Measurements from ENCODE around the gene SLC38A11.
"Not testable (repeated sequence)": the region's sequence is repeated elsewhere in the genome, so short reads cannot be mapped to it uniquely, and the experiment has no call there.

Gene SLC38A11

DNA sequence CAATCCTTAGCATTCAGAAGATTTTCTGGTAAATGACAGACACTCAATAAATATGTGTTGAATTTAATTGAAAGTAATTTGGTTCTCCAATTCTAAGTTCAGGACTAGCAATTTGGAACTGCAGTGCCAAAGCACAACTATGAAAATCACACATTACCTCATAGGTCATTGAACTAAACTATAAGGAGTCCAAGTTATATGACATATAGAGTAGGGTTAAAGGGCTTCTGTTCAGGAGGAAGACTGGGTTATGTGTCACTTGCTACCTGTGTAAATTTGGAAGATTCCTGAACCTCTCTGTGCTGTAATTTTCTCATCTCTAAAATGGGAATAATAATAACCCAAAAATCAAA lies 85.9 kb downstream of the SLC38A11 start:
- DNase-seq (ENCODE audit: low spot score) = no peak
- TF ChIP-seq, protein P1, sequence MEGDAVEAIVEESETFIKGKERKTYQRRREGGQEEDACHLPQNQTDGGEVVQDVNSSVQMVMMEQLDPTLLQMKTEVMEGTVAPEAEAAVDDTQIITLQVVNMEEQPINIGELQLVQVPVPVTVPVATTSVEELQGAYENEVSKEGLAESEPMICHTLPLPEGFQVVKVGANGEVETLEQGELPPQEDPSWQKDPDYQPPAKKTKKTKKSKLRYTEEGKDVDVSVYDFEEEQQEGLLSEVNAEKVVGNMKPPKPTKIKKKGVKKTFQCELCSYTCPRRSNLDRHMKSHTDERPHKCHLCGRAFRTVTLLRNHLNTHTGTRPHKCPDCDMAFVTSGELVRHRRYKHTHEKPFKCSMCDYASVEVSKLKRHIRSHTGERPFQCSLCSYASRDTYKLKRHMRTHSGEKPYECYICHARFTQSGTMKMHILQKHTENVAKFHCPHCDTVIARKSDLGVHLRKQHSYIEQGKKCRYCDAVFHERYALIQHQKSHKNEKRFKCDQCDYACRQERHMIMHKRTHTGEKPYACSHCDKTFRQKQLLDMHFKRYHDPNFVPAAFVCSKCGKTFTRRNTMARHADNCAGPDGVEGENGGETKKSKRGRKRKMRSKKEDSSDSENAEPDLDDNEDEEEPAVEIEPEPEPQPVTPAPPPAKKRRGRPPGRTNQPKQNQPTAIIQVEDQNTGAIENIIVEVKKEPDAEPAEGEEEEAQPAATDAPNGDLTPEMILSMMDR (IDR thresholded peaks at IDR 0.05; ENCODE audit: extremely low read depth, insufficient read depth, missing control alignments) = no peak
- in situ Hi-C loops (cut with MboI; ENCODE audit: low pct_unique_long_range_greater_than_20kb, low sequenced_read_pairs, unreplicated experiment) = no loop called here

- in situ Hi-C loops (cut with MboI; ENCODE audit: low pct_unique_long_range_greater_than_20kb, low sequenced_read_pairs, unreplicated experiment) = no loop called here
- TF ChIP-seq, protein P1 (IDR thresholded peaks at IDR 0.05; ENCODE audit: extremely low read depth, insufficient read depth, missing control alignments) = no peak
- no peak for DNase-seq (ENCODE audit: low spot score)
These were observed 86.5 kb downstream of the SLC38A11 start for GRCh38 chr2:164868563-164869419.

DNA sequence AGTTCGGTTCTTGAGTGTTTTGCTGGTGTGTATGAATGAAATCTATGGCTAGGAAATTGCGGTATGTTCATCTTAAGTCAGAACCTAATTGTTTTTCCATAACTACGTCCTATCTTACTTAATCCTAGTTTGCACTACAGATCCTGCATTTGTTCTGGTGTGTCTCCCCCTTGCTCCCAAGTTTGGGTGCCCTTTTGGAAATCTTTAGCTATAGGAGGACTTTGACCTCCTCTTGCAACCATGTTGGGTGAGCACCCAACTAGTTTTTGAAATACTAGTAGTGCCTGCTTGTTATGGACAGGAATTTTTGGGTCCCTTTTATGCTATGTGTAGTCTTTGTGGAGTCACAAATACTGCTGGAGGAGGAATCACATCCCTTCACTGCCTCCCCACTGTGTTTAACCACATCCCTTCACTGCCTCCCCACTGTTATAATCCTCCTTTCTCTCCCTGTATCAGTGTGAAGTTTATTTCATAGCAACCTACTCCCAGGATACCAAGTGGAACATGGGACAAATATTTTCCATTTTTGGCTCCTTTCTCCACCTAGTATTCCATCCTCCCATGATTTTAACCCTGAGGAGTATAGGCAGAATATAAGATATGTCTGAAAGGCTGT lies 87.4 kb downstream of the SLC38A11 start:
- in situ Hi-C loops (cut with MboI; ENCODE audit: low pct_unique_long_range_greater_than_20kb, low sequenced_read_pairs, unreplicated experiment) = no loop called here
- TF ChIP-seq, protein P1 (IDR thresholded peaks at IDR 0.05; ENCODE audit: extremely low read depth, insufficient read depth, missing control alignments) = no peak
- DNase-seq (ENCODE audit: low spot score) = no peak

- in situ Hi-C loops (cut with MboI; ENCODE audit: low pct_unique_long_range_greater_than_20kb, low sequenced_read_pairs, unreplicated experiment); DNase-seq (ENCODE audit: low spot score): not testable (repeated sequence)
These were observed 88.9 kb downstream of the SLC38A11 start for GRCh38 chr2:164866381-164866780.

- DNase-seq (ENCODE audit: low spot score) = no peak
- TF ChIP-seq, protein P1 (IDR thresholded peaks at IDR 0.05; ENCODE audit: extremely low read depth, insufficient read depth, missing control alignments) = no peak
- in situ Hi-C loops (cut with MboI; ENCODE audit: low pct_unique_long_range_greater_than_20kb, low sequenced_read_pairs, unreplicated experiment) = no loop called here
These were observed 94.7 kb downstream of the SLC38A11 start for GRCh38 chr2:164860694-164861042.

- in situ Hi-C loops (cut with MboI; ENCODE audit: low pct_unique_long_range_greater_than_20kb, low sequenced_read_pairs, unreplicated experiment); DNase-seq (ENCODE audit: low spot score): not testable (repeated sequence)
These were observed 95.2 kb downstream of the SLC38A11 start for GRCh38 chr2:164859906-164860693.

- TF ChIP-seq, protein P1 (IDR thresholded peaks at IDR 0.05; ENCODE audit: extremely low read depth, insufficient read depth, missing control alignments) = no peak
- in situ Hi-C loops (cut with MboI; ENCODE audit: low pct_unique_long_range_greater_than_20kb, low sequenced_read_pairs, unreplicated experiment) = no loop called here
These were observed 96.0 kb downstream of the SLC38A11 start for GRCh38 chr2:164859251-164859818.

More at GRCh38 chr2:164859251-164859818, 96.0 kb downstream of the SLC38A11 start:
- DNase-seq (ENCODE audit: low spot score) = no peak
